RWPE2 (cell line): ENCODE measurements around the gene HYAL1.

Source experiments
- ATAC-seq: fragments of 200-7000 bp; cut with Tn5 transposase; 3 replicates; pipeline ENCODE4 v1.9.1; 2021; ENCODE audit warnings: low read depth
- DNase-seq: peaks from one replicate; pipeline ENCODE4 v3.0.0-alpha.2; 2020; ENCODE audit warnings: low spot score
- H3K27ac ChIP-seq: fragments of 450-650 bp; 2 replicates; pipeline ENCODE4 v1.5.1; 2017; ENCODE audit warnings: mild to moderate bottlenecking; ENCODE audit not compliant: poor library complexity, severe bottlenecking
- H3K27me3 ChIP-seq: fragments of 250-450 bp; sonication (Bioruptor Pico); 2 replicates; pipeline ENCODE4 v1.5.1; 2021; ENCODE audit warnings: mild to moderate bottlenecking, moderate library complexity; ENCODE audit not compliant: insufficient read depth, poor library complexity, severe bottlenecking
- H3K36me3 ChIP-seq: fragments of 250-450 bp; sonication (Bioruptor Pico); 2 replicates; pipeline ENCODE4 v1.5.1; 2020; ENCODE audit warnings: low read depth, mild to moderate bottlenecking, moderate library complexity
- H3K4me1 ChIP-seq: fragments of 250-450 bp; sonication (Bioruptor Pico); 2 replicates; pipeline ENCODE4 v1.5.1; 2021; ENCODE audit warnings: mild to moderate bottlenecking, moderate library complexity; ENCODE audit not compliant: insufficient read depth, poor library complexity, severe bottlenecking
- H3K4me3 ChIP-seq: fragments of 250-450 bp; sonication (Bioruptor Pico); 2 replicates; pipeline ENCODE4 v1.5.1; 2021; ENCODE audit warnings: mild to moderate bottlenecking, moderate library complexity; ENCODE audit not compliant: severe bottlenecking
- H3K9me3 ChIP-seq: fragments of 250-450 bp; sonication (Bioruptor Pico); 2 replicates; pipeline ENCODE4 v1.5.1; 2021; ENCODE audit warnings: mild to moderate bottlenecking, moderate library complexity; ENCODE audit not compliant: severe bottlenecking
- CTCF ChIP-seq: fragments of 450-650 bp; IDR thresholded peaks from one replicate; pipeline ENCODE4 v1.5.1; 2017; ENCODE audit warnings: mild to moderate bottlenecking, moderate library complexity; ENCODE audit not compliant: poor library complexity, severe bottlenecking

Gene HYAL1

GRCh38 chr3:50302095-50303012, 1.0 kb downstream of the HYAL1 start:
- Histone ChIP-seq H3K27me3 (no peaks in the 10 kb centered on the region), H3K27ac (no peak overlapping the region), H3K36me3 (no peaks in the 10 kb centered on the region), H3K4me1 (peaks cover 9% of the 10 kb centered on the region), H3K4me3 (no peak overlapping the region), H3K9me3 (peaks cover 4% of the 10 kb centered on the region)
- DNase-seq, result no peak
- no peak for TF ChIP-seq CTCF
- ATAC-seq, result no peak

- H3K36me3 ChIP-seq, result no peaks in the 10 kb centered on the region
- peaks cover 9% of the 10 kb centered on the region for H3K4me1 ChIP-seq
- H3K27me3 ChIP-seq, result no peaks in the 10 kb centered on the region
- DNase-seq, result no peak
- no peaks in the 10 kb centered on the region for H3K9me3 ChIP-seq
- no peak for ATAC-seq
- peak overlapping the region; percentile 95 for H3K27ac ChIP-seq
- H3K4me3 ChIP-seq, result peak overlapping the region; percentile 30
- no peak for TF ChIP-seq CTCF
Observed at GRCh38 chr3:50300681-50301254, 2.6 kb downstream of the HYAL1 start.

GRCh38 chr3:50299929-50300680, 3.3 kb downstream of the HYAL1 start:
- peak overlapping the region; percentile 30 for H3K4me3 ChIP-seq
- no peak for TF ChIP-seq CTCF
- no peaks in the 10 kb centered on the region for H3K36me3 ChIP-seq
- H3K9me3 ChIP-seq, result no peaks in the 10 kb centered on the region
- DNase-seq, result no peak
- H3K27ac ChIP-seq, result peak overlapping the region; percentile 95
- peaks cover 9% of the 10 kb centered on the region for H3K4me1 ChIP-seq
- H3K27me3 ChIP-seq, result no peaks in the 10 kb centered on the region
- ATAC-seq, result peak; percentile 1

- Histone ChIP-seq H3K27me3 (no peaks in the 10 kb centered on the region), H3K4me3 (peak overlapping the region; percentile 30), H3K9me3 (no peaks in the 10 kb centered on the region), H3K36me3 (no peaks in the 10 kb centered on the region), H3K27ac (peak overlapping the region; percentile 95), H3K4me1 (peaks cover 9% of the 10 kb centered on the region)
- no peak for DNase-seq
- TF ChIP-seq CTCF, result no peak
- ATAC-seq, result peak; percentile 73
Observed at GRCh38 chr3:50299638-50299928, 3.8 kb downstream of the HYAL1 start.
